Lower lobe of right lung (tissue), 2 donors: ENCODE measurements around the gene RHBDL1. TPM values are rescaled to one million over a fixed set of nuclear protein-coding genes. Genes with fewer than 3 reads are reported as not detected.

Experiments used
- ATAC-seq, 2 donors: fragments of 200-7000 bp; cut with Tn5 transposase; one replicate each; pipeline ENCODE4 v1.9.1; 2020 to 2022; ENCODE audit warnings: mild to moderate bottlenecking in 2 of 2, moderate library complexity in 2 of 2
- DNase-seq: peaks from one replicate; pipeline ENCODE4 v3.0.0-alpha.2; 2020
- H3K27ac ChIP-seq: fragments of 200-600 bp; one replicate; pipeline ENCODE4 v1.8.0; 2022
- H3K27me3 ChIP-seq: fragments of 200-600 bp; one replicate; pipeline ENCODE4 v1.8.0; 2022; ENCODE audit warnings: low read depth
- H3K36me3 ChIP-seq: fragments of 200-600 bp; one replicate; pipeline ENCODE4 v1.8.0; 2022; ENCODE audit warnings: mild to moderate bottlenecking
- H3K4me1 ChIP-seq: fragments of 200-600 bp; one replicate; pipeline ENCODE4 v1.8.0; 2022
- H3K4me3 ChIP-seq: fragments of 200-600 bp; one replicate; pipeline ENCODE4 v1.8.0; 2022; ENCODE audit warnings: mild to moderate bottlenecking
- H3K9me3 ChIP-seq: fragments of 200-600 bp; one replicate; pipeline ENCODE4 v1.8.0; 2022
- CTCF ChIP-seq: fragments of 200-600 bp; IDR thresholded peaks from one replicate; pipeline ENCODE4 v1.8.0; 2022; ENCODE audit warnings: antibody characterized with exemption, mild to moderate bottlenecking
- intact Hi-C: fragments of 100-400 bp; cut with DNase I; formaldehyde crosslinking; loops from one replicate; pipeline ENCODE4 v1.11.0; 2022
- total RNA-seq: library from RNA; stranded (reverse); fragmentation: NEBNext Ultra II Directional; extraction: Animal tissue kit (Norgen Biotek cat#: 25700); gene quantifications from one replicate; pipeline ENCODE4 v1.2.1, GENCODE V29; 2021
- donor health status: DM: no; HTN: yes; CAD: no; lungs with severe emphysema.

Gene RHBDL1
- total RNA-seq, 1 donor from 2014 or later: 2.0 TPM

GRCh38 chr16:645852-646678 lies 29.4 kb upstream of the RHBDL1 start:
- H3K36me3 ChIP-seq: no peaks in the 10 kb centered on the region
- H3K4me3 ChIP-seq: no peak overlapping the region
- no peaks in the 10 kb centered on the region for H3K27me3 ChIP-seq
- peaks cover 62% of the 10 kb centered on the region for H3K4me1 ChIP-seq
- intact Hi-C loops: no loop called here
- no peak for ATAC-seq
- H3K27ac ChIP-seq: peak overlapping the region; percentile 53
- peak; percentile 76 for DNase-seq
- no peak for TF ChIP-seq CTCF
- no peaks in the 10 kb centered on the region for H3K9me3 ChIP-seq

DNA sequence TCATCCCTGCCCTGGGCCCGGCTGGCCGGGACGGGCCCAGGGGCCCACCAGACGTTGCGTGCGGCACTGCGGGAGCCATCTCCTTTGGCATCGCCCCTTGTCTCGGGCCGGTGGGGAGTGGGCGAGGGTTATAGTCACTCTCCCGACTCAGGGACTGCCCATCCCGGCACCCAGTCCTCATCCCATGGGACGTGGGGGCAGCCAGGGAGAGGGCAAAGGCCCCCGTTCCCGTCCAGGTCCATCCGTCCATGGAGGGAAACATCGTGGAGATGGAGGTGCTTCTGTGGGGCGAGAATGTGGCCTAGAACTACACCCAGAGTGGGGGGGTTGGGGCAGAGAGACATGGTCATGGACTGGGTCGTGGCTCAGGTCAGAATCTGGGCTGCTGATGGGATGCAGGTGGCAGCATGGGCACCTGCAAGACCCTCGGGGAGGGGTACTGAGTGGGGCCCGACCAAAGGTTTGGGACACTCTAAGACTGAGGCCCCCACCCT lies 28.7 kb upstream of the RHBDL1 start:
- H3K4me3 ChIP-seq: no peak overlapping the region
- TF ChIP-seq CTCF: no peak
- DNase-seq: no peak
- intact Hi-C loops: no loop called here
- peaks cover 62% of the 10 kb centered on the region for H3K4me1 ChIP-seq
- peak overlapping the region; percentile 53 for H3K27ac ChIP-seq
- H3K36me3 ChIP-seq: no peaks in the 10 kb centered on the region
- H3K9me3 ChIP-seq: no peaks in the 10 kb centered on the region
- no peaks in the 10 kb centered on the region for H3K27me3 ChIP-seq
- ATAC-seq: no peak

GRCh38 chr16:647173-647902 lies 28.1 kb upstream of the RHBDL1 start:
- ATAC-seq: no peak
- H3K4me3 ChIP-seq: no peak overlapping the region
- peaks cover 62% of the 10 kb centered on the region for H3K4me1 ChIP-seq
- H3K9me3 ChIP-seq: no peaks in the 10 kb centered on the region
- H3K27ac ChIP-seq: peak overlapping the region; percentile 92
- H3K36me3 ChIP-seq: no peaks in the 10 kb centered on the region
- no peak for DNase-seq
- TF ChIP-seq CTCF: no peak
- intact Hi-C loops: no loop called here
- no peaks in the 10 kb centered on the region for H3K27me3 ChIP-seq

GRCh38 chr16:648071-648780 lies 27.2 kb upstream of the RHBDL1 start:
- H3K4me1 ChIP-seq: peaks cover 53% of the 10 kb centered on the region
- DNase-seq: peak; percentile 70
- H3K9me3 ChIP-seq: no peaks in the 10 kb centered on the region
- peak overlapping the region; percentile 79 for H3K4me3 ChIP-seq
- H3K27ac ChIP-seq: peak overlapping the region; percentile 92
- ATAC-seq: peak; percentile 26 to 27
- intact Hi-C loops: no loop called here
- H3K27me3 ChIP-seq: no peaks in the 10 kb centered on the region
- TF ChIP-seq CTCF: peak; percentile 39
- H3K36me3 ChIP-seq: no peaks in the 10 kb centered on the region
